HepG2 (cell line): Measurements from ENCODE around the gene TSHZ2. TPM values are rescaled to one million over a fixed set of nuclear protein-coding genes. Genes with fewer than 3 reads are reported as not detected.

Source experiments
- ATAC-seq: fragments of 200-7000 bp; cut with Tn5 transposase; 3 replicates; pipeline ENCODE4 v1.9.1; 2020; ENCODE audit warnings: mild to moderate bottlenecking, moderate library complexity
- BruUV-seq: library from RNA; stranded (reverse); fragments of 400-500 nt; replicated peaks from 2 replicates; lab custom pipeline; 2021; lab: Mats Ljungman, UMichigan
- CTCF ChIA-PET: fragments of 300-600 bp; formaldehyde crosslinking; extraction: SDS; loops from one replicate; lab custom pipeline; 2021; ENCODE audit warnings: low total read pairs, inconsistent platforms, low intra/inter-chr PET ratio; lab: Yijun Ruan, JAX
- POLR2A ChIA-PET: fragments of 350-600 bp; sonication (Branson Sonifier 250); formaldehyde crosslinking; loops from one replicate; lab custom pipeline; 2020; ENCODE audit warnings: antibody characterized with exemption, inconsistent platforms; lab: Yijun Ruan, JAX
- DNase-seq: peaks from one replicate; pipeline ENCODE4 v3.0.0-alpha.2; 2015; ENCODE audit warnings: low spot score
- FAIRE-seq: peaks from 3 replicates; lab custom pipeline; 2011; peaks lifted over from hg19 to GRCh38; lab: Jason Lieb, UNC
- H2AFZ ChIP-seq: one replicate; pipeline ENCODE4 v1.6.1; 2011; ENCODE audit warnings: low read length, inconsistent platforms
- H3K27ac ChIP-seq: fragments of 300-600 bp; 3 replicates; pipeline ENCODE4 v1.8.0; 2011; ENCODE audit warnings: mixed run types, mild to moderate bottlenecking, mixed read lengths, low read length, inconsistent platforms; ENCODE audit not compliant: insufficient read depth; ENCODE audit errors: extremely low read length
- H3K27me3 ChIP-seq, 2 experiments: fragments of 200-600 bp in 1 of 2; 2 replicates in 1 of 2; 3 replicates in 1 of 2; pipeline versions ENCODE4 v1.6.0 to v1.8.0; 2011; ENCODE audit warnings: low read length in 2 of 2, mild to moderate bottlenecking in 2 of 2, moderate library complexity in 2 of 2, inconsistent platforms in 1 of 2; ENCODE audit not compliant: insufficient read depth in 2 of 2, control insufficient read depth in 1 of 2
- H3K36me3 ChIP-seq, 2 experiments: fragments of 200-600 bp in 1 of 2; replicated peaks in 1 of 2; 2 replicates in 1 of 2; 3 replicates in 1 of 2; pipeline versions ENCODE4 v1.5.1 to v1.8.0; 2011; ENCODE audit warnings: low read length in 2 of 2, inconsistent platforms in 1 of 2; ENCODE audit not compliant: insufficient read depth in 2 of 2, control insufficient read depth in 1 of 2
- H3K4me1 ChIP-seq: 2 replicates; pipeline ENCODE4 v1.5.1; 2012; ENCODE audit warnings: low read length, inconsistent platforms; ENCODE audit not compliant: insufficient read depth
- H3K4me2 ChIP-seq: 2 replicates; pipeline ENCODE4 v1.6.0; 2011; ENCODE audit warnings: low read depth, low read length, inconsistent platforms
- H3K4me3 ChIP-seq, 3 experiments: fragments of 200-600 bp in 1 of 3; sonication (generic), shearing (Covaris generic) in 1 of 3; replicated peaks in 1 of 3; 2 replicates each; pipeline ENCODE4 v1.5.1; 2011 to 2016; ENCODE audit warnings: low read length in 3 of 3, inconsistent platforms in 2 of 3, low read depth in 2 of 3, mild to moderate bottlenecking in 2 of 3, control low read depth in 1 of 3, mixed read lengths in 1 of 3; ENCODE audit not compliant: insufficient read depth in 1 of 3
- H3K79me2 ChIP-seq: one replicate; pipeline ENCODE4 v1.6.1; 2011; ENCODE audit warnings: low read length, inconsistent platforms; ENCODE audit not compliant: insufficient read depth
- H3K9ac ChIP-seq: 2 replicates; pipeline ENCODE4 v1.6.0; 2011; ENCODE audit warnings: mild to moderate bottlenecking, low read depth, low read length, inconsistent platforms; ENCODE audit not compliant: insufficient read depth
- H3K9me3 ChIP-seq: 2 replicates; pipeline ENCODE4 v1.5.1; 2012; ENCODE audit warnings: mild to moderate bottlenecking, low read length
- H4K20me1 ChIP-seq: 2 replicates; pipeline ENCODE4 v1.6.0; 2011; ENCODE audit warnings: inconsistent platforms, mild to moderate bottlenecking, low read length, moderate library complexity; ENCODE audit not compliant: insufficient read depth
- ATF4 ChIP-seq, 2 experiments: fragments of 450-650 bp in 1 of 2; sonication (generic) in 1 of 2; formaldehyde crosslinking; IDR thresholded peaks; 2 replicates each; pipeline versions ENCODE4 v1.5.0 to v1.8.0; 2020 to 2022; ENCODE audit warnings: mild to moderate bottlenecking in 1 of 2, missing genetic modification reagents in 1 of 2
- HHEX ChIP-seq: IDR thresholded peaks from 2 replicates; pipeline ENCODE4 v1.6.1; 2016; ENCODE audit warnings: control low read depth
- NCOA2 ChIP-seq: sonication (generic); formaldehyde crosslinking; IDR thresholded peaks from 2 replicates; pipeline ENCODE4 v1.8.0; 2022; ENCODE audit warnings: inconsistent platforms
- NKX3-1 ChIP-seq: sonication (generic); formaldehyde crosslinking; IDR thresholded peaks from 2 replicates; pipeline ENCODE4 v1.5.0; 2020; ENCODE audit warnings: missing genetic modification reagents
- PBX2 ChIP-seq: IDR thresholded peaks from 2 replicates; pipeline ENCODE4 v1.6.1; 2016; ENCODE audit warnings: control low read depth
- PCBP1 ChIP-seq: fragments of 200-400 bp; formaldehyde crosslinking; IDR thresholded peaks from 2 replicates; pipeline ENCODE4 v1.6.1; 2017; ENCODE audit warnings: mild to moderate bottlenecking, low read depth, low read length, borderline replicate concordance
- THAP11 ChIP-seq: IDR thresholded peaks from 2 replicates; pipeline ENCODE4 v1.6.1; 2016; ENCODE audit warnings: missing biosample characterization, missing genetic modification reagents
- ZNF775 ChIP-seq: sonication (generic); formaldehyde crosslinking; IDR thresholded peaks from 2 replicates; pipeline ENCODE4 v1.4.0; 2020; ENCODE audit warnings: missing genetic modification reagents, mild to moderate bottlenecking, moderate library complexity, borderline replicate concordance
- ZZZ3 ChIP-seq: sonication (generic); formaldehyde crosslinking; IDR thresholded peaks from 2 replicates; pipeline ENCODE4 v1.4.0; 2020; ENCODE audit warnings: missing genetic modification reagents, mild to moderate bottlenecking, borderline replicate concordance
- WGBS: methylation state at CpG from one replicate; pipeline ENCODE4 v1.1.6; 2017; ENCODE audit warnings: low lambda C conversion rate; 5-methylcytosine and 5-hydroxymethylcytosine counted together
- in situ Hi-C: cut with HindIII; loops from 2 replicates; pipeline ENCODE4 v1.10.0; 2017; ENCODE audit warnings: low pct_unique_long_range_greater_than_20kb; ENCODE audit not compliant: extremely low pct_ligation_motif_present
- intact Hi-C: fragments of 100-400 bp; cut with micrococcal nuclease; formaldehyde crosslinking; loops from one replicate; pipeline ENCODE4 v1.10.0; 2022; ENCODE audit not compliant: unreplicated experiment
- polyA plus RNA-seq, 8 experiments: library from polyadenylated mRNA; depleted of rRNA in 3 of 8; stranded (reverse) in 7 of 8; unstranded in 1 of 8; fragments of >200 nt; fragmentation: Illumina TruSeq in 4 of 8; extraction: Trizol in 4 of 8; gene quantifications; 2 replicates each; pipeline versions ENCODE4 v1.2.1 to v1.2.3, GENCODE V29; 2011 to 2016; ENCODE audit warnings: low read depth in 4 of 8, missing spikeins in 1 of 8, mixed read lengths in 1 of 8; ENCODE audit not compliant: insufficient read depth in 1 of 8
- total RNA-seq, 5 experiments: library from RNA; depleted of rRNA; stranded (reverse); fragments of >200 nt; fragmentation: Illumina TruSeq; extraction: Trizol; gene quantifications; 2 replicates each; pipeline ENCODE4 v1.2.3, GENCODE V29; 2016; ENCODE audit warnings: low read depth in 1 of 5
- TF ChIP-seq, protein P1 (sequence below): sonication (generic); formaldehyde crosslinking; IDR thresholded peaks from 2 replicates; pipeline ENCODE4 v1.9.0; 2021; ENCODE audit warnings: missing genetic modification reagents, borderline replicate concordance
- TF ChIP-seq, protein P2 (sequence below): sonication (generic); formaldehyde crosslinking; IDR thresholded peaks from 2 replicates; pipeline ENCODE4 v1.5.0; 2020; ENCODE audit warnings: missing genetic modification reagents, mild to moderate bottlenecking, borderline replicate concordance
- TF ChIP-seq, protein P3 (sequence below): sonication (generic); formaldehyde crosslinking; IDR thresholded peaks from one replicate; pipeline ENCODE4 v1.5.1; 2020; ENCODE audit warnings: mild to moderate bottlenecking, missing genetic modification reagents; ENCODE audit errors: not compliant biosample characterization

Gene TSHZ2
- total and polyA plus RNA-seq, 2 of the 13 experiments (the other 11 are each of a cell fraction or from before 2014, with no cell fraction given), result 0.01 TPM; not detected in 1

DNA sequence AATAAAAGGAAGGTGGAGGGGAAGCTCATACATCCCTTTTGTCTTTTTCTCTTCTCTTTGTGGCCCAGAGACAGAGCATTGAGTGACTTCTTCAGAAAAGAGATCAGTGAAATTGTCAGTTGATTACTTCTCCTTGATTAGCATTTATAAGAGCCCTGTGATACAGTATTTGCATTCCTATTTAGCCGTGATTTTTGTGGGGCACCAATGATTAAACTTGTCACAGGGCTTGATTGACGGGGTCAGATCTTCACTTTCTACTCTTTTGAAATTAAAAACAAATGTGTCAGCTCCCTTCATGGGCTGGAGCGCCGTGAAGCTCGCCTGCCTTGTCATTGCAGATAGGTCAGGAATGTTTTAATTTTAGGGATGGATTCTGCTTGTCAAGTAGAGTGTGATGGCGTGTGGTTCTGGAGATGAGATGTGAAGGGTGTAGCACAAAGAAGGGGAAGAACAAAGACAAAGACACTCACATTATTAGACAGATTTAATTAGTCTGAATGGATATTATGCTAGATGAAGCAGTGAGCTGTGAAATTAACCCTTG, 454.7 kb downstream of the TSHZ2 start:
- BruUV-seq, result no TSS peak
- TF ChIP-seq NKX3-1 (CRISPR knock-in tag), result no peak
- no peak for TF ChIP-seq NCOA2 (CRISPR knock-in tag)
- TF ChIP-seq HHEX (CRISPR knock-in tag), result no peak
- TF ChIP-seq PBX2 (CRISPR knock-in tag), result no peak
- TF ChIP-seq PCBP1, result no peak
- TF ChIP-seq ZZZ3 (CRISPR knock-in tag), result no peak
- no peak for TF ChIP-seq THAP11 (CRISPR knock-in tag)
- TF ChIP-seq, protein P1, sequence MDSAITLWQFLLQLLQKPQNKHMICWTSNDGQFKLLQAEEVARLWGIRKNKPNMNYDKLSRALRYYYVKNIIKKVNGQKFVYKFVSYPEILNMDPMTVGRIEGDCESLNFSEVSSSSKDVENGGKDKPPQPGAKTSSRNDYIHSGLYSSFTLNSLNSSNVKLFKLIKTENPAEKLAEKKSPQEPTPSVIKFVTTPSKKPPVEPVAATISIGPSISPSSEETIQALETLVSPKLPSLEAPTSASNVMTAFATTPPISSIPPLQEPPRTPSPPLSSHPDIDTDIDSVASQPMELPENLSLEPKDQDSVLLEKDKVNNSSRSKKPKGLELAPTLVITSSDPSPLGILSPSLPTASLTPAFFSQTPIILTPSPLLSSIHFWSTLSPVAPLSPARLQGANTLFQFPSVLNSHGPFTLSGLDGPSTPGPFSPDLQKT (CRISPR knock-in tag), result no peak
- TF ChIP-seq ZNF775 (CRISPR knock-in tag), result no peak
- TF ChIP-seq, protein P2, sequence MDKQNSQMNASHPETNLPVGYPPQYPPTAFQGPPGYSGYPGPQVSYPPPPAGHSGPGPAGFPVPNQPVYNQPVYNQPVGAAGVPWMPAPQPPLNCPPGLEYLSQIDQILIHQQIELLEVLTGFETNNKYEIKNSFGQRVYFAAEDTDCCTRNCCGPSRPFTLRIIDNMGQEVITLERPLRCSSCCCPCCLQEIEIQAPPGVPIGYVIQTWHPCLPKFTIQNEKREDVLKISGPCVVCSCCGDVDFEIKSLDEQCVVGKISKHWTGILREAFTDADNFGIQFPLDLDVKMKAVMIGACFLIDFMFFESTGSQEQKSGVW (CRISPR knock-in tag), result no peak
- TF ChIP-seq, protein P3, sequence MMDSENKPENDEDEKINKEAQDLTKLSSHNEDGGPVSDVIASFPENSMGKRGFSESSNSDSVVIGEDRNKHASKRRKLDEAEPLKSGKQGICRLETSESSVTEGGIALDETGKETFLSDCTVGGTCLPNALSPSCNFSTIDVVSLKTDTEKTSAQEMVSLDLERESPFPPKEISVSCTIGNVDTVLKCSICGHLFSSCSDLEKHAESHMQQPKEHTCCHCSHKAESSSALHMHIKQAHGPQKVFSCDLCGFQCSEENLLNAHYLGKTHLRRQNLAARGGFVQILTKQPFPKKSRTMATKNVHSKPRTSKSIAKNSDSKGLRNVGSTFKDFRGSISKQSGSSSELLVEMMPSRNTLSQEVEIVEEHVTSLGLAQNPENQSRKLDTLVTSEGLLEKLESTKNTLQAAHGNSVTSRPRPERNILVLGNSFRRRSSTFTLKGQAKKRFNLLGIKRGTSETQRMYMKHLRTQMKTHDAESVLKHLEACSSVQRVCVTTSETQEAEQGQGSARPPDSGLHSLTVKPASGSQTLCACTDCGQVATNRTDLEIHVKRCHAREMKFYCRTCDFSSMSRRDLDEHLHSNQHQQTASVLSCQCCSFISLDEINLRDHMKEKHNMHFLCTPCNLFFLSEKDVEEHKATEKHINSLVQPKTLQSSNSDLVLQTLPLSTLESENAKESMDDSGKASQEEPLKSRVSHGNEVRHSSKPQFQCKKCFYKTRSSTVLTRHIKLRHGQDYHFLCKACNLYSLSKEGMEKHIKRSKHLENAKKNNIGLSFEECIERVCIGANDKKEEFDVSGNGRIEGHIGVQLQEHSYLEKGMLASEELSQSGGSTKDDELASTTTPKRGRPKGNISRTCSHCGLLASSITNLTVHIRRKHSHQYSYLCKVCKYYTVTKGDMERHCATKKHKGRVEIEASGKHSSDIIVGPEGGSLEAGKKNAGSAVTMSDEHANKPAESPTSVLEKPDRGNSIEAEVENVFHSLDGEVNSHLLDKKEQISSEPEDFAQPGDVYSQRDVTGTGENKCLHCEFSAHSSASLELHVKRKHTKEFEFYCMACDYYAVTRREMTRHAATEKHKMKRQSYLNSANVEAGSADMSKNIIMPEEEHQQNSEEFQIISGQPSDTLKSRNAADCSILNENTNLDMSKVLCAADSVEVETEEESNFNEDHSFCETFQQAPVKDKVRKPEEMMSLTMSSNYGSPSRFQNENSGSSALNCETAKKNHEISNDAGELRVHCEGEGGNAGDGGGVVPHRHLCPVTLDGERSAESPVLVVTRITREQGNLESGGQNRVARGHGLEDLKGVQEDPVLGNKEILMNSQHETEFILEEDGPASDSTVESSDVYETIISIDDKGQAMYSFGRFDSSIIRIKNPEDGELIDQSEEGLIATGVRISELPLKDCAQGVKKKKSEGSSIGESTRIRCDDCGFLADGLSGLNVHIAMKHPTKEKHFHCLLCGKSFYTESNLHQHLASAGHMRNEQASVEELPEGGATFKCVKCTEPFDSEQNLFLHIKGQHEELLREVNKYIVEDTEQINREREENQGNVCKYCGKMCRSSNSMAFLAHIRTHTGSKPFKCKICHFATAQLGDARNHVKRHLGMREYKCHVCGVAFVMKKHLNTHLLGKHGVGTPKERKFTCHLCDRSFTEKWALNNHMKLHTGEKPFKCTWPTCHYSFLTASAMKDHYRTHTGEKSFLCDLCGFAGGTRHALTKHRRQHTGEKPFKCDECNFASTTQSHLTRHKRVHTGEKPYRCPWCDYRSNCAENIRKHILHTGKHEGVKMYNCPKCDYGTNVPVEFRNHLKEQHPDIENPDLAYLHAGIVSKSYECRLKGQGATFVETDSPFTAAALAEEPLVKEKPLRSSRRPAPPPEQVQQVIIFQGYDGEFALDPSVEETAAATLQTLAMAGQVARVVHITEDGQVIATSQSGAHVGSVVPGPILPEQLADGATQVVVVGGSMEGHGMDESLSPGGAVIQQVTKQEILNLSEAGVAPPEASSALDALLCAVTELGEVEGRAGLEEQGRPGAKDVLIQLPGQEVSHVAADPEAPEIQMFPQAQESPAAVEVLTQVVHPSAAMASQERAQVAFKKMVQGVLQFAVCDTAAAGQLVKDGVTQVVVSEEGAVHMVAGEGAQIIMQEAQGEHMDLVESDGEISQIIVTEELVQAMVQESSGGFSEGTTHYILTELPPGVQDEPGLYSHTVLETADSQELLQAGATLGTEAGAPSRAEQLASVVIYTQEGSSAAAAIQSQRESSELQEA, result no peak
- no peak for TF ChIP-seq ATF4 (CRISPR knock-in tag; IDR thresholded peaks at IDR 0.05)

More for the DNA sequence above, 454.7 kb downstream of the TSHZ2 start:
- 54% methylated on average over 6 of the region's 6 CpGs for WGBS
- ATAC-seq (no peak), DNase-seq (no peak), FAIRE-seq (no peak)
- H3K36me3 ChIP-seq, result no peaks in the 10 kb centered on the region
- intact Hi-C loops (no loop called here), in situ Hi-C loops (no loop called here)
- H3K9ac ChIP-seq, result no peak overlapping the region
- H3K4me3 ChIP-seq, result no peak overlapping the region
- no peak overlapping the region for H3K4me2 ChIP-seq
- no peak overlapping the region for H2AFZ ChIP-seq
- H3K4me1 ChIP-seq, result peaks cover 32% of the 10 kb centered on the region
- no peaks in the 10 kb centered on the region for H3K79me2 ChIP-seq
- no peaks in the 10 kb centered on the region for H3K27me3 ChIP-seq
- no peaks in the 10 kb centered on the region for H4K20me1 ChIP-seq
- H3K9me3 ChIP-seq, result no peaks in the 10 kb centered on the region
- ChIA-PET CTCF (no interaction called here), POLR2A (no interaction called here)
- H3K27ac ChIP-seq, result no peak overlapping the region
